Endodermal cell (in vitro differentiated cells): ENCODE results near the gene RMND1. TPM values are rescaled to one million over a fixed set of nuclear protein-coding genes. Genes with fewer than 3 reads are reported as not detected.

Experiments
- DNase-seq: peaks from one replicate; pipeline ENCODE4 v3.0.0-alpha.2; 2017
- H3K27ac ChIP-seq: 2 replicates; pipeline ENCODE4 v1.5.1; 2013; ENCODE audit warnings: mild to moderate bottlenecking, low read depth, low read length, moderate library complexity
- H3K27me3 ChIP-seq: 2 replicates; pipeline ENCODE4 v1.6.1; 2013; ENCODE audit warnings: mild to moderate bottlenecking, low read length, moderate library complexity; ENCODE audit not compliant: insufficient read depth, control insufficient read depth, poor library complexity, severe bottlenecking
- H3K36me3 ChIP-seq: 2 replicates; pipeline ENCODE4 v1.7.0; 2013; ENCODE audit warnings: mild to moderate bottlenecking, low read length, moderate library complexity; ENCODE audit not compliant: control insufficient read depth, insufficient read depth
- H3K4me1 ChIP-seq: one replicate; pipeline ENCODE4 v1.7.0; 2013; ENCODE audit warnings: low read length; ENCODE audit not compliant: control insufficient read depth, insufficient read depth
- H3K4me3 ChIP-seq: 2 replicates; pipeline ENCODE4 v1.5.1; 2013; ENCODE audit warnings: mild to moderate bottlenecking, low read length, moderate library complexity
- H3K9ac ChIP-seq: 2 replicates; pipeline ENCODE4 v1.6.1; 2013; ENCODE audit warnings: mild to moderate bottlenecking, low read length, moderate library complexity; ENCODE audit not compliant: poor library complexity, severe bottlenecking; ENCODE audit errors: extremely low read depth
- H3K9me3 ChIP-seq: 2 replicates; pipeline ENCODE4 v1.6.1; 2013; ENCODE audit warnings: mild to moderate bottlenecking, low read length, moderate library complexity; ENCODE audit not compliant: control insufficient read depth
- H3K27ac Mint-ChIP-seq: 2 replicates; pipeline ENCODE4 v1.8.0; 2020; ENCODE audit warnings: mixed read lengths
- H3K27me3 Mint-ChIP-seq: 2 replicates; pipeline ENCODE4 v1.8.0; 2021; ENCODE audit warnings: mild to moderate bottlenecking, mixed read lengths; ENCODE audit not compliant: insufficient read depth
- H3K36me3 Mint-ChIP-seq: 2 replicates; pipeline ENCODE4 v1.8.0; 2020; ENCODE audit warnings: low read depth, mixed read lengths
- H3K4me1 Mint-ChIP-seq: 2 replicates; pipeline ENCODE4 v1.8.0; 2020; ENCODE audit warnings: mixed read lengths
- H3K4me3 Mint-ChIP-seq: 2 replicates; pipeline ENCODE4 v1.8.0; 2020; ENCODE audit warnings: mild to moderate bottlenecking, moderate library complexity, mixed read lengths
- H3K9me3 Mint-ChIP-seq: 2 replicates; pipeline ENCODE4 v1.8.0; 2020; ENCODE audit warnings: mild to moderate bottlenecking, mixed read lengths
- CTCF ChIP-seq: fragments of 200-600 bp; sonication (generic); conservative IDR thresholded peaks from 2 replicates; pipeline ENCODE4 v1.5.0; 2021; ENCODE audit warnings: antibody characterized with exemption, mild to moderate bottlenecking
- whole genome bisulfite sequencing, 2 experiments: methylation state at CpG; one replicate each; pipeline versions ENCODE4 v1.1.5 to v1.1.7; 2013; ENCODE audit warnings: missing lambda C conversion rate in 2 of 2, mixed read lengths in 1 of 2; ENCODE audit not compliant: insufficient coverage in 1 of 2, insufficient read length in 1 of 2; 5-methylcytosine and 5-hydroxymethylcytosine counted together
- total RNA-seq, 2 donors: library from RNA; stranded (reverse); fragmentation: NEBNext Ultra II Directional in 1 of 2; extraction: Animal tissue kit (Norgen Biotek cat#: 25700) in 1 of 2; gene quantifications; 2 replicates in 1 of 2; 3 replicates in 1 of 2; pipeline ENCODE4 v1.2.1, GENCODE V29; 2021

RMND1 gene
- total RNA-seq, 2 donors from 2014 or later: 40.8 to 45.4 TPM

DNA sequence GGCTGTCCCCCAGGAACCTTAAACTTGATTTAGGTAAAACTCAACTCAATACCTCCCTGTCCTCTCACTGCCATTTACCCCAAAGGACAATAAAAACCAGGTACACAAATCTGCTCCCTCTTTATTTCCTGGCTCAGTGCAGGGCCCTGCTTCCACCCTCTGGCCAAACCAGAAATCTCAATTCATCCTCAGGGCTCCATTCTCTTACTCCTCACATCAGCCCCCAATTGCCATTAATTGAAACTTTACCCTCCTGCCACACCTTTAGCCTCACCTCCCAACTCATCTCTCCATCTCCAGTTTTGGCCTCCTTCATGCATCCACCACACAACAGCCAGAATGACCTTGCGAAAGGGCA lies 71.1 kb downstream of the RMND1 start:
- H3K36me3 ChIP-seq: peaks cover 6% of the 10 kb centered on the region
- H3K4me1 ChIP-seq: no peaks in the 10 kb centered on the region
- WGBS, 2 experiments: 78 to 98% methylated on average over 1 of the region's 1 CpG
- H3K27me3 Mint-ChIP-seq: no peaks in the 10 kb centered on the region
- peak overlapping the region; percentile 14 for H3K27ac ChIP-seq
- H3K9ac ChIP-seq: no peak overlapping the region
- H3K36me3 Mint-ChIP-seq: peaks cover 5% of the 10 kb centered on the region
- H3K27me3 ChIP-seq: no peaks in the 10 kb centered on the region
- TF ChIP-seq CTCF: no peak
- H3K9me3 ChIP-seq: peaks cover 5% of the 10 kb centered on the region
- peak overlapping the region; percentile 31 for H3K27ac Mint-ChIP-seq
- peaks cover 21% of the 10 kb centered on the region for H3K4me1 Mint-ChIP-seq
- peaks cover 3% of the 10 kb centered on the region for H3K9me3 Mint-ChIP-seq
- DNase-seq: no peak
- no peak overlapping the region for H3K4me3 ChIP-seq
- no peak overlapping the region for H3K4me3 Mint-ChIP-seq

DNA sequence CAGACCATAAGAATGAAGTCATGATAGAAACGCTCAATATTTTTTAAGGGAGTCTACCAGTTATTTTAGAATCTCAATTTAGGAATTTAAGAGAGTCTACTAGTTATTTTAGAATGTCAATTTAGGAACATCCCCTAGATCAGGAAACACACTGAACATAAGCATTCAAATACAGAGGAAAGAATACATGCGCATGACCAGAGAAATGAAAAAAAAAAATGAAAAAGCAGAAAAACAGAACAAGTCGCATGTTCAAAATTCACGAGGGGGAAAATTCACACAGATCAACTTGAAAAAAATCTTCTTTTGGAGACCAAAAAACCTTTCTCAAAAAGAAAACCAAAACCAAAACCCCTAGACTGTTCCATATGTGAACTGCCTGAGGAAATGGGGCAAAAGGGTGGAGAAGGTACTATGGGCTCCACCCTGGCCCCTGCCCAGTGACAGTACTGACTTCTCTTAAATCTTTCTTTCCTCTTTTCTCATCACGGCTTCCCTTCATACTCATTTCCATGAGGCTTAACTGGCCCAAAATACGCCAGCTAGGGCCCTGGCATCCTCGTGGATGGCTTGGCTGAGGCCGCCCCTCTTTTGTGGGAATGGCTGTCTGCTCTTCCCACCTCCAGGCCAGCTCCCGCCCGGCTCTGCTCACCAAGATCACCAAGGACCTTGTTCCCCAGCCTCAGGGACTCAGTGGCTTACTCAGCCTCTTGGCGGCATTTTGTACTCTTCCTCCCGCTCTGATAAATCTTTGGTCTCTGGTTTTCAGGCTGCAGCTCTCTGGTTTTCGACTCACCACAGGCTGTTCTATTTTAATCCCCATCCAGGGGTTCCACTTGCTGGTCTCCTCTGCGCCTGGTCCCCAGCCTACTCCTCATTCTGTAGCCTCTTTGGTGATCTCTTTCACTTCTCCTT lies 71.7 kb downstream of the RMND1 start:
- Mint-ChIP-seq H3K27ac (peak overlapping the region; percentile 31), H3K9me3 (peaks cover 3% of the 10 kb centered on the region), H3K4me1 (peaks cover 21% of the 10 kb centered on the region), H3K4me3 (no peak overlapping the region), H3K36me3 (peaks cover 5% of the 10 kb centered on the region), H3K27me3 (no peaks in the 10 kb centered on the region)
- Histone ChIP-seq H3K27me3 (no peaks in the 10 kb centered on the region), H3K9me3 (peaks cover 5% of the 10 kb centered on the region), H3K9ac (no peak overlapping the region), H3K36me3 (peaks cover 6% of the 10 kb centered on the region), H3K27ac (peak overlapping the region; percentile 14), H3K4me3 (no peak overlapping the region), H3K4me1 (no peaks in the 10 kb centered on the region)
- no peak for TF ChIP-seq CTCF
- WGBS, 2 experiments: 91 to 95% methylated on average over 12 to 14 of the region's 14 CpGs
- DNase-seq: peak; percentile 58

DNA sequence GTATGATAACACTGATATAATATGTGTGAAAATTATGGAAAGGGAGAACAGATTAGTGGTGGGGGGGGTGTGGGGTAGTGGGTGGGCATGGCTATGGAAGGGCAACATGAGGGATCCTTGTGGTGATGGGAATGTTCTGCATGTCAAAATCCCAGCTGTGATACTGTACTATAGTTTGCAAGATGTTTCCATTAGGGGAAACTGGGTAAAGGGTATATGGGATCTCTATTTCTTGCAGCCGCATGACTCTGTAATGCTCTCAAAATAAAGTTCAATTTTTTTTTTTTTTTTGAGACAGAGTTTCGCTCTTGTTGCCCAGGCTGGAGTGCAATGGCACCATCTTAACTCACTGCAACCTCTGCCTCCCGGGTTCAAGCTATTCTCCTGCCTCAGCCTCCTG lies 74.8 kb downstream of the RMND1 start:
- WGBS, 2 experiments: 62 to 77% methylated on average over 3 of the region's 3 CpGs
- no peak for TF ChIP-seq CTCF

More for the DNA sequence above, 74.8 kb downstream of the RMND1 start:
- no peak for DNase-seq
- H3K4me1 ChIP-seq: peaks cover 7% of the 10 kb centered on the region
- peaks cover 3% of the 10 kb centered on the region for H3K9me3 Mint-ChIP-seq
- H3K27me3 ChIP-seq: no peaks in the 10 kb centered on the region
- no peaks in the 10 kb centered on the region for H3K27me3 Mint-ChIP-seq
- H3K36me3 Mint-ChIP-seq: peaks cover 10% of the 10 kb centered on the region
- no peak overlapping the region for H3K27ac ChIP-seq
- H3K27ac Mint-ChIP-seq: no peak overlapping the region
- no peak overlapping the region for H3K9ac ChIP-seq
- H3K4me1 Mint-ChIP-seq: peaks cover 15% of the 10 kb centered on the region
- no peak overlapping the region for H3K4me3 Mint-ChIP-seq
- peaks cover 14% of the 10 kb centered on the region for H3K36me3 ChIP-seq
- H3K9me3 ChIP-seq: peaks cover 5% of the 10 kb centered on the region
- H3K4me3 ChIP-seq: no peak overlapping the region
